ENCODE results near the gene GPC1.

GRCh38 chr2:240463274-240463865 lies 27.9 kb downstream of the GPC1 start:
- TF ChIP-seq CTCF (IDR thresholded peaks at IDR 0.05) (no peak), POLR2A (IDR thresholded peaks at IDR 0.05) (no peak)
